Dermis blood vessel endothelial cell (primary cell): ENCODE results near the gene RBMS3. TPM values are rescaled to one million over a fixed set of nuclear protein-coding genes. Genes with fewer than 3 reads are reported as not detected.
"Not testable (repeated sequence)": the region's sequence is repeated elsewhere in the genome, so short reads cannot be mapped to it uniquely, and the experiment has no call there.

ENCODE experiments used
- DNase-seq: peaks from one replicate; pipeline ENCODE4 v3.0.0; 2010
- total RNA-seq: library from RNA; depleted of rRNA; stranded (reverse); fragments of >200 nt; gene quantifications from 2 replicates; pipeline ENCODE4 v1.2.3, GENCODE V29; 2014

Gene RBMS3
- total RNA-seq, 1 donor from 2014 or later: 37.6 TPM

- DNase-seq: no peak
Observed at GRCh38 chr3:29312960-29313452, 32.1 kb downstream of the RBMS3 start.

- no peak for DNase-seq
Observed at GRCh38 chr3:29313981-29314726, 33.3 kb downstream of the RBMS3 start.

GRCh38 chr3:29314727-29315088 lies 33.8 kb downstream of the RBMS3 start:
- DNase-seq: no peak

GRCh38 chr3:29317659-29318173 lies 36.8 kb downstream of the RBMS3 start:
- peak; percentile 26 for DNase-seq

GRCh38 chr3:29318251-29318650 lies 37.4 kb downstream of the RBMS3 start:
- DNase-seq: no peak

- no peak for DNase-seq
Observed at GRCh38 chr3:29319262-29319661, 38.4 kb downstream of the RBMS3 start.

- no peak for DNase-seq
Observed at GRCh38 chr3:29319798-29320197, 38.9 kb downstream of the RBMS3 start.

GRCh38 chr3:29322586-29322985 lies 41.7 kb downstream of the RBMS3 start:
- DNase-seq: no peak

GRCh38 chr3:29324180-29324651 lies 43.3 kb downstream of the RBMS3 start:
- peak; percentile 99 for DNase-seq

GRCh38 chr3:29326540-29326939 lies 45.7 kb downstream of the RBMS3 start:
- not testable (repeated sequence) for DNase-seq

- no peak for DNase-seq
Observed at GRCh38 chr3:29329986-29330890, 49.4 kb downstream of the RBMS3 start.

GRCh38 chr3:29331035-29331434 lies 50.2 kb downstream of the RBMS3 start:
- DNase-seq: no peak

- DNase-seq: no peak
Observed at GRCh38 chr3:29331456-29332194, 50.8 kb downstream of the RBMS3 start.

- DNase-seq: peak; percentile 28
Observed at GRCh38 chr3:29332195-29332637, 51.3 kb downstream of the RBMS3 start.

- no peak for DNase-seq
Observed at GRCh38 chr3:29333576-29333975, 52.7 kb downstream of the RBMS3 start.

GRCh38 chr3:29334706-29335105 lies 53.8 kb downstream of the RBMS3 start:
- DNase-seq: no peak

GRCh38 chr3:29335438-29335837 lies 54.6 kb downstream of the RBMS3 start:
- DNase-seq: peak; percentile 96

- DNase-seq: peak; percentile 27
Observed at GRCh38 chr3:29335943-29336342, 55.1 kb downstream of the RBMS3 start.

- no peak for DNase-seq
Observed at GRCh38 chr3:29337565-29337964, 56.7 kb downstream of the RBMS3 start.

GRCh38 chr3:29338377-29338776 lies 57.5 kb downstream of the RBMS3 start:
- no peak for DNase-seq

GRCh38 chr3:29339016-29339833 lies 58.4 kb downstream of the RBMS3 start:
- DNase-seq: no peak

- DNase-seq: no peak
Observed at GRCh38 chr3:29344154-29344553, 63.3 kb downstream of the RBMS3 start.
